ENCODE data around the gene FAM177A1.
"Not testable (repeated sequence)": the region's sequence is repeated elsewhere in the genome, so short reads cannot be mapped to it uniquely, and the experiment has no call there.

The FAM177A1 gene

GRCh38 chr14:35065731-35066130 is 19.7 kb downstream of the FAM177A1 start:
- not testable (repeated sequence) for DNase-seq

GRCh38 chr14:35068238-35069012 is 22.4 kb downstream of the FAM177A1 start:
- DNase-seq, result no peak

- no peak for DNase-seq
These were observed 26.2 kb downstream of the FAM177A1 start for GRCh38 chr14:35072226-35072625.

DNA sequence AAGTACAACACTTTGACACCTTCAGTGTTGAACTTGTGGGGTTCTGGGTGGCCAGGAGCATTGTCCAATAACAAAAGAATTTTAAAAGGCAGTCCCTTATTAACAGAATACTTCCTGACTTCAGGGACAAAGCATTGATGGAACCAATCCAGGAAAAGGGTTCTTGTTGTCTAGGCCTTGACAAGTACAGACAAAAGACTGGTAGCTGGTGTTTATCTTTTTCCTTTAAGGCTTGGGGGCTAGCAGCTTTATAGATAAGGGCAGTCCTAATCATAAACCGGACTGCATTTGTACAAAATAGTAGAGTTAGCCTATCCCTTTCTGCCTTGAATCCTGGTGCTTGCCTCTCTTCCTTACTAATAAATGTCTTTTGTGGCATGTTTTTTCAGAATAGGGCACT is 27.4 kb downstream of the FAM177A1 start:
- DNase-seq, result no peak

- DNase-seq, result no peak
These were observed 32.0 kb downstream of the FAM177A1 start for GRCh38 chr14:35078082-35078481.

DNA sequence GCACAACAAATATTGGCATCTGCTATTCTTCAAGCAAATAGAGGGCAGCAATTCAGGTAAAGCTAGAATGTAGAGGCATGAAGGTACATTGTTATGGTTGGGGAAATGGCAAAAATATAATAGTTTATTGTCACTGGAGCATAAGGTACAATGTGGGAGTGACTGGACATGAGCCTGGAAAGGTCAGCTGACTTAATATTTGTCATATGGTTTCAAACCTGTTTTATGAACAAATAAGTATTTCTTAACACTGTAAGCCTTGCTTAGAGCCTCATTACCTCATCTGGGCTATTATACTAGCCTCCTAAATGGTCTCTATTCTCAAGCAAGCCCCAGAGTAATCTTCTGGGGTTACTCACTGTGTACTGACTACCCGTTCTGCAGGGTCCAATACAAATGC is 33.7 kb downstream of the FAM177A1 start:
- DNase-seq, result no peak

- no peak for DNase-seq
These were observed 37.6 kb downstream of the FAM177A1 start for GRCh38 chr14:35083530-35084150.

GRCh38 chr14:35085441-35085840 is 39.4 kb downstream of the FAM177A1 start:
- no peak for DNase-seq

DNA sequence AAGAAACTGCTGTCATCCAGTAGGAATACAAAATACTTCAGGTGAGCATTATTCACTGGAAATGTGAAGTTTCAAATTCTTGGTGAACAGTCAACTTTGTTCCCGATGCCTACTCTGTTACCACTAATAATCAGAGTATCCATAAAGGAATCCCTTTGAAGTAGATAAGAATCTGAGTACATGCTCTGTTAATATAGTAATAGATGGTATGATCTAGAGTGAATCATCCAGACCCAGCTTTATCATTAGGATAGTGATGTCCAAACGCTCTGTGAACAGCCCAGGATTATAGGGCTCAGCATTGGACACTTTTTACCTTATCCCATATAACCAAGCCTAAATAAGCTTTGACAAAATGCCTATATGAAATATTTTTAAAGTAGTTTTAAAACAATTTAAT is 42.4 kb downstream of the FAM177A1 start:
- no peak for DNase-seq

DNA sequence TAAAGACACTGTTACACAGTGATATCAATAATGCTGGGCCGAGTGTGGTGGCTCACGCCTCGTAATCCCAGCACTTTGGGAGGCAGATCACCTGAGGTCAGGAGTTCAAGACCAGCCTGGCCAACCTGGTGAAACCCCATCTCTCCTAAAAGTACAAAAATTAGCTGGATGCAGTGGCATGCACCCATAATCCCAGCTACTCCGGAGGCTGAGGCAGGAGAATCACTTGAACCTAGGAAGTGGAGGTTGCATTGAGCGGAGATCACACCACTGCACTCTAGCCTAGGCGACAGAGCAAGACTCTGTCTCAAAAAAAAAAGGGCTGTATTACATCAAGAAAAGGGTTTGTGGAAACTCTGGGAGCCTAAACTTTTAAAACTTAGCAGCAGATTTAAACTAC is 48.6 kb downstream of the FAM177A1 start:
- not testable (repeated sequence) for DNase-seq

GRCh38 chr14:35107866-35108265 is 61.8 kb downstream of the FAM177A1 start:
- no peak for DNase-seq

DNA sequence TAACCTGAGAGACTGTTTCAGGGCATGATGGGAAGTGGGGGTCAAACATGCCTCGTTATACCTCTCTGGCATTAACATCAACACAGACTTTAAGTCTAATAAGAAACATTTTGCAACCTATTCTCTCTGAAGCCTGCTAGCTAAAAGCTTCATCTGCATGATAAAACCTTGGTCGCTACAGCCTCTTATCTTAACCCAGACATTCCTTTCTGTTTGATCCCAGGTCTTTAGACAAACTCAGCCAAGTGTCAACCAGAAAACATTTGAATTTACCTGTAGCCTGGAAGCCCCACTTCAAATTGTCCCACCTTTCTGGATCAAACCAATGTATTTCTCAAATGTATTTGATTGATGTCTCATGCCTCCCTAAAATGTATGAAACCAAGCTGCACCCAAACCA is 66.6 kb downstream of the FAM177A1 start:
- no peak for DNase-seq

DNA sequence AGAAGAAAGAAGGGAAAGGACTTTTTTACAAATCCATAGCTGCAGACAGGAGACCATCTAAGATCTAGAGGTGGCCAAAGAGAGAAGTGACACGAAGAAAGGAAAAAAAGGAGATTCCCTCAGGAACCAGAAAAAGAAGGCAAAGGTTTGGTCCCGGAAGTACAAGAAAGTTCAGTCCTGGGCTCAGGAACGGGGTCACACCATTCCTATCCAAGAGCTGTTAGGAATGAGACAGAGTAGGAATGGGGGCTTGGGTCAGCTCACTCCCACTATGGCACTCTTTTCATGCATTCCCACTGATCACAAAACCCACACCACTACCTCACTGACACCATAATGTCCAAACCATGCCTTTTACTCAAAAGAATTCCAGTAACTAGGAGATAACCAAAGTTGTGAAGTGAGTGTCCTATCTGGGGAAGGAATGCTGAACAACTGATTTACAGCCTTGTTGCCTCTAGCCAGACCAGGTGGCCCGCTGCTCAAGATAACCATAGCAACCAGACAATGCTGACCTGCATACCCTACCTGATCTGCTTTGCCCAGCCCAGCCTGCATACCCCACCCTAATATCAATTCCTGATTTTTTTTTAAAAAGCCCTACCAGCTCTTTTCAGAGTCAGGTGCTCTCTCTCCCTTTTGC is 67.4 kb downstream of the FAM177A1 start:
- DNase-seq, result no peak

GRCh38 chr14:35114036-35114435 is 68.0 kb downstream of the FAM177A1 start:
- no peak for DNase-seq

DNA sequence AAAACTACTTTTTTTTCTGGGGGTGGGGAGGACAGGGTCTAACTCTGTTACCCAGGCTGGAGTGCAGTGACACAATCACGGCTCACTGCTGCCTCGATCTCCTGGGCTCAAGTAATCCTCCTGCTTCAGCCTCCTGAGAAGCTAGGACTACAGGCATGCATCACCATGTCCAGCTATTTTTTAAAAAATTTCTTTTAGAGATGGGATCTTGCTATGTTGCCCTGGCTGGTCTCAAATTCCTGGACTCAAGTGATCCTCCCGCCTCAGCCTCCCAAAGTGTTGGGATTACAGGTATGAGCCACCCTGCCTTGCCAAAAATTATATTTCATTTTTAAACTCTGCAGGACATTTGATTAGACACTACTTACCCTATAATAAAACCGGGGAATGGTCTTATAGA is 70.2 kb downstream of the FAM177A1 start:
- no peak for DNase-seq

- DNase-seq, result no peak
These were observed 71.0 kb downstream of the FAM177A1 start for GRCh38 chr14:35117112-35117511.

GRCh38 chr14:35121026-35121886 is 75.2 kb downstream of the FAM177A1 start:
- peak; percentile 20 for DNase-seq

DNA sequence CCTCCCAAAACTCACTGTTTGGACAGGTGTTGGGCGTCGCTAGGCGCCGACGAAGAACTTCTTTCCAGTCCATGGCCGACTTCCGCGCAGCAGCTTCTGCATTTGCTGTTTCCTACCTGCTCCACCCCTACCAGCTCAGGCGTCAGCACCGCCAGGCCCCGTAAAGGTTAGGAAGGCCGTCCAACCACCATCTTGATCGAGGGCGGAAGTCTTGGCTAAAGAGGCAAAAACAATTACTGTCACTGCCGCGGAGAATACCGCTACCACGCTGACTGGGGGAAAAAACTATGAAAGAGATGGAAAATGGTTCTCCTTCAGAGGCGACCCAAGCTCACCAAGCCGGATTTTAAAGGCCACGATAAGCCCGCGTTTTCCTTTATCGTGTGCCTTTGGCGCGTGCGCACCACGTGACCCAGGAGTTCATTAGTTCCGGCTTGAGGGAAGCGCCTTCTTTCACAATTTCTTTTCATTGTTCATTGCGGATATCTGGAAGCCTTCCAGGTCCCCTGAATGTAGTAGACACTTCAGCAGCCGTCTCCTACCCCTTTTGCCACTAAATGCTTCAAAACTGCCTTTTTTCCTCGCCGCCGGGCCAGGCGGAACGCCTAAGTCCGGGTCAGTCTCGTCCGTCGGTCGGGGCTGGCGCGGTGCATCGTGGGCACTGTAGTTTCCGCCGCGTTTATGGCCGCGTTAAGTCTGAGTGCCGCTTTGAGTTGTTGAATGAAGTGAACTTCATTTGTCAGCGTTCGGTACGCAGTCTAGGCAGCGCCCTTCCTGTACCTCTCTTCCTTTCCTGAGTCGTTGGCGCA is 76.0 kb downstream of the FAM177A1 start, which contains the start of the genes PPP2R3C and PRORP:
PPP2R3C (minus strand) TSS at position 104 of the 809 bp plus-strand sequence; CDS start at position 73, 31 bp downstream.
PRORP (plus strand) TSS at position 666 of the 809 bp plus-strand sequence. CDS start 694 bp downstream, outside the sequence.
- peak; percentile 91 for DNase-seq

GRCh38 chr14:35122696-35123387 is 76.8 kb downstream of the FAM177A1 start:
- peak; percentile 25 for DNase-seq

DNA sequence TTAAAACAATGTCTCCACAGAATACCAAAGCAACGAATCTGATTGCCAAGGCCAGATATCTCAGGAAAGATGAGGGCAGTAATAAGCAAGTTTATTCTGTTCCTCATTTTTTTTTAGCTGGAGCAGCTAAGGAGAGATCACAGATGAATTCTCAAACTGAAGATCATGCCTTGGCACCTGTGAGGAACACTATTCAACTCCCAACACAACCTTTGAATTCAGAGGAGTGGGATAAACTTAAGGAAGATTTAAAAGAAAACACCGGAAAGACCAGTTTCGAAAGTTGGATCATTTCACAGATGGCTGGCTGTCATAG is 77.3 kb downstream of the FAM177A1 start:
- DNase-seq, result no peak

DNA sequence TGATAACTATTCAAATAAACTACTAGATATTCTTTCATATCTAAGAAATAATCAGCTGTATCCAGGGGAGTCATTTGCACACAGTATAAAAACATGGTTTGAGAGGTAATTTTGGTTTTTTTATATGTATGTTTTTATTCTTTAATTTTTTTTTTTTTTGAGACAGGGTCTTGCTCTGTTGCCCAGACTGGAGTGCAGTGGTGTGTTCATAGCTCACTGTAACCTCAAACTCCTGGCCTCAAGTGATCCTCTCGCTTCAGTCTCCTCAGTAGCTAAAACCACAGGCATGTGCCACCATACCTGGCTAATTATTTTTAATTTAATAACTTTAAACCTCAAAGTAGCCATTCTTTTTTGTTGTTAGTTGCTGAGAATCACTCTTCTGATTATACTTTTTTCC is 78.1 kb downstream of the FAM177A1 start:
- DNase-seq, result no peak
